Ovary (tissue), 9 donors: ENCODE data around the gene THADA. TPM values are rescaled to one million over a fixed set of nuclear protein-coding genes. Genes with fewer than 3 reads are reported as not detected.

Experiments used
- DNase-seq, 5 donors: peaks; one replicate each; pipeline ENCODE4 v3.0.0-alpha.2; 2019 to 2020
- H3K27ac ChIP-seq, 2 donors: fragments of 200-600 bp; one replicate each; pipeline versions ENCODE4 v1.5.1 to v1.8.0; 2019 to 2022
- H3K27me3 ChIP-seq: fragments of 200-600 bp; one replicate; pipeline ENCODE4 v1.8.0; 2022
- H3K36me3 ChIP-seq: fragments of 200-600 bp; sonication (generic); one replicate; pipeline ENCODE4 v1.5.1; 2019
- H3K4me1 ChIP-seq: one replicate; pipeline ENCODE4 v1.8.1; 2013; ENCODE audit warnings: mild to moderate bottlenecking, moderate library complexity; ENCODE audit not compliant: insufficient read depth
- H3K4me3 ChIP-seq: fragments of 200-600 bp; sonication (generic); one replicate; pipeline ENCODE4 v1.5.1; 2017
- H3K9me3 ChIP-seq, 2 donors: fragments of 200-600 bp in 1 of 2; sonication (generic) in 1 of 2; one replicate each; pipeline versions ENCODE4 v1.5.1 to v1.8.1; 2013 to 2019; ENCODE audit warnings: mild to moderate bottlenecking in 1 of 2, moderate library complexity in 1 of 2
- CTCF ChIP-seq, 3 donors: fragments of 450-650 bp in 2 of 3; fragments of 200-600 bp in 1 of 3; IDR thresholded peaks; one replicate each; pipeline versions ENCODE4 v1.5.1 to v1.8.0; 2016 to 2022; ENCODE audit warnings: antibody characterized with exemption in 3 of 3, mild to moderate bottlenecking in 1 of 3
- EP300 ChIP-seq: sonication (generic); formaldehyde crosslinking; IDR thresholded peaks from one replicate; pipeline ENCODE4 v1.6.1; 2017; ENCODE audit warnings: antibody characterized with exemption
- POLR2A ChIP-seq: fragments of 450-650 bp; IDR thresholded peaks from one replicate; pipeline ENCODE4 v1.6.1; 2017; ENCODE audit warnings: antibody characterized with exemption, mild to moderate bottlenecking, moderate library complexity
- WGBS, 3 donors: extraction: QIAGEN DNeasy Blood & Tissue Kit in 1 of 3; methylation state at CpG; one replicate each; pipeline versions ENCODE4 v1.1.5 to v1.1.7; 2013 to 2017; 5-methylcytosine and 5-hydroxymethylcytosine counted together
- intact Hi-C, 4 donors: fragments of 100-400 bp; cut with DNase I; formaldehyde crosslinking; loops; one replicate each; pipeline versions ENCODE4 v1.11.0 to v1.15.1; 2022 to 2023
- polyA plus RNA-seq, 2 donors: library from polyadenylated mRNA; stranded (reverse); fragments of 200-250 nt in 1 of 2; fragments of 350-450 nt in 1 of 2; fragmentation: Illumina TruSeq in 1 of 2; extraction: RNeasy Lipid Tissue Mini Kit (QIAGEN cat#74804) in 1 of 2; gene quantifications; one replicate each; pipeline ENCODE4 v1.2.3, GENCODE V29; 2013 to 2014
- total RNA-seq, 7 donors: library from RNA; depleted of rRNA in 2 of 7; stranded (reverse); fragments of >200 nt in 2 of 7; fragmentation: NEBNext Ultra II Directional in 3 of 7; extraction: Animal tissue kit (Norgen Biotek cat#: 25700) in 3 of 7; gene quantifications; one replicate each; pipeline versions ENCODE4 v1.1.0 to v1.2.4, GENCODE V29; 2016 to 2023
- donor health status: DM: no; HTN: no; CAD: no; lungs with moderate emphysema.
- donor health status: DM: no; HTN: no; CAD: no.
- donor health status: Bipolar disorder and iron deficiency.
- donor health status: DM: yes; HTN: yes; CAD: no.
- donor health status: DM: no; HTN: no; CAD: no.
- donor health status: DM: yes; HTN: yes; CAD: no.

THADA gene
- total and polyA plus RNA-seq, 9 donors: 14.0 to 46.8 (median 28.6) TPM

- Histone ChIP-seq H3K27me3 (no peaks in the 10 kb centered on the region), H3K9me3 (no peaks in the 10 kb centered on the region), H3K4me3 (no peak overlapping the region), H3K4me1 (no peaks in the 10 kb centered on the region), H3K36me3 (no peaks in the 10 kb centered on the region), H3K27ac (no peak overlapping the region)
- intact Hi-C loops: loop anchor here in 1 of 4 donors (10.0 kb wide), 1 partner anchor 747 kb away; no protein-coding TSS in a partner anchor
- 92 to 97% (median 94%) methylated on average over 1 of the region's 1 CpG for WGBS, 3 donors
- no peak for DNase-seq
- TF ChIP-seq POLR2A (no peak), CTCF (IDR thresholded peaks at IDR 0.05) (no peak), EP300 (no peak)
These were observed 23.6 kb downstream of the THADA start for GRCh38 chr2:43572244-43572643.

GRCh38 chr2:43569921-43570320 lies 25.9 kb downstream of the THADA start:
- WGBS, 3 donors: 86 to 97% (median 93%) methylated on average over 3 of the region's 3 CpGs
- H3K36me3 ChIP-seq: no peaks in the 10 kb centered on the region
- no peak for DNase-seq
- TF ChIP-seq CTCF (IDR thresholded peaks at IDR 0.05) (no peak), POLR2A (no peak), EP300 (no peak)
- no peak overlapping the region for H3K4me3 ChIP-seq
- no peaks in the 10 kb centered on the region for H3K9me3 ChIP-seq
- no peak overlapping the region for H3K27ac ChIP-seq
- no peaks in the 10 kb centered on the region for H3K27me3 ChIP-seq
- H3K4me1 ChIP-seq: no peaks in the 10 kb centered on the region
- intact Hi-C loops: loop anchor here in 1 of 4 donors (10.0 kb wide), 1 partner anchor 745 kb away; no protein-coding TSS in a partner anchor

- intact Hi-C loops: no loop called here
- no peak for TF ChIP-seq CTCF (IDR thresholded peaks at IDR 0.05)
- TF ChIP-seq POLR2A: no peak
- WGBS, 3 donors: 89 to 90% (median 89%) methylated on average over 1 of the region's 1 CpG
- no peaks in the 10 kb centered on the region for H3K27me3 ChIP-seq
- H3K9me3 ChIP-seq: no peaks in the 10 kb centered on the region
- no peak for DNase-seq
- H3K36me3 ChIP-seq: no peaks in the 10 kb centered on the region
- no peak overlapping the region for H3K4me3 ChIP-seq
- H3K27ac ChIP-seq: no peak overlapping the region
- H3K4me1 ChIP-seq: no peaks in the 10 kb centered on the region
These were observed 27.6 kb downstream of the THADA start for GRCh38 chr2:43568228-43568627.

- no peak for DNase-seq
- H3K4me1 ChIP-seq: no peaks in the 10 kb centered on the region
- TF ChIP-seq POLR2A (no peak), CTCF (IDR thresholded peaks at IDR 0.05) (no peak), EP300 (no peak)
- no peaks in the 10 kb centered on the region for H3K36me3 ChIP-seq
- intact Hi-C loops: no loop called here
- no peak overlapping the region for H3K4me3 ChIP-seq
- H3K27me3 ChIP-seq: no peaks in the 10 kb centered on the region
- no peaks in the 10 kb centered on the region for H3K9me3 ChIP-seq
- no peak overlapping the region for H3K27ac ChIP-seq
These were observed 29.4 kb downstream of the THADA start for GRCh38 chr2:43566461-43566729.

DNA sequence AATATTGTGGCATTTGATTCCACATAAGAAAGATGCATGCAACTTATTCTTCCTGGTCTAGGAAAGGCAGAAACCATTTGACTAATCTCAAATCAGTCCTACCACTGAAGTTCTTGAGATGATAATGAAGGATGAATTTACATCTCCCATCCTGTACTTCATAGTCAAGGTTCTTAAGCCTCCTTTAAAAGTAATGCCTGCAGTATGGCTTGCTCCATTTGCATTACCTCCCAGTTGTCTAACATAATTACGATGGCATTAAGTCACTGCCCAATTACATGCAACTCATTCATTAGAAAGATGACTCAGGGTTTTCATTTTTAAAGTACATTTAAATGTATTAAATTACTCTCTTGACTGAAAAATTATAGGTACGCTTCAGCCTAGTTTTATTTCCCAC lies 32.2 kb downstream of the THADA start:
- no peaks in the 10 kb centered on the region for H3K4me1 ChIP-seq
- intact Hi-C loops: no loop called here
- DNase-seq: no peak
- no peak overlapping the region for H3K4me3 ChIP-seq
- WGBS, 3 donors: 96 to 98% (median 97%) methylated on average over 2 of the region's 2 CpGs
- H3K9me3 ChIP-seq: no peaks in the 10 kb centered on the region
- no peaks in the 10 kb centered on the region for H3K36me3 ChIP-seq
- TF ChIP-seq EP300 (no peak), POLR2A (no peak), CTCF (IDR thresholded peaks at IDR 0.05) (no peak)
- no peaks in the 10 kb centered on the region for H3K27me3 ChIP-seq
- H3K27ac ChIP-seq: no peak overlapping the region
